Activated CD4-positive, alpha-beta T cell treated with anti-CD3 and anti-CD28 coated beads, Interleukin-2, Interleukin-6, amounts not matched to agents 100 ng/mL and 50 ng/mL, durations not matched to agents 16 hours and 8 hours (primary cell): Measurements from ENCODE around the gene CLN6.
A peak's percentile ranks its signal among the peaks of the same experiment; 100 is the strongest.
"Not testable (repeated sequence)": the region's sequence is repeated elsewhere in the genome, so short reads cannot be mapped to it uniquely, and the experiment has no call there.

Experiments
- DNase-seq: peaks from one replicate; pipeline ENCODE4 v3.0.0-alpha.2; 2020

The CLN6 gene

GRCh38 chr15:68221530-68222431 is 7.7 kb downstream of the CLN6 start:
- DNase-seq, result not testable (repeated sequence)

GRCh38 chr15:68220967-68221366 is 8.6 kb downstream of the CLN6 start:
- no peak for DNase-seq

GRCh38 chr15:68220489-68220888 is 9.0 kb downstream of the CLN6 start:
- DNase-seq, result no peak

DNA sequence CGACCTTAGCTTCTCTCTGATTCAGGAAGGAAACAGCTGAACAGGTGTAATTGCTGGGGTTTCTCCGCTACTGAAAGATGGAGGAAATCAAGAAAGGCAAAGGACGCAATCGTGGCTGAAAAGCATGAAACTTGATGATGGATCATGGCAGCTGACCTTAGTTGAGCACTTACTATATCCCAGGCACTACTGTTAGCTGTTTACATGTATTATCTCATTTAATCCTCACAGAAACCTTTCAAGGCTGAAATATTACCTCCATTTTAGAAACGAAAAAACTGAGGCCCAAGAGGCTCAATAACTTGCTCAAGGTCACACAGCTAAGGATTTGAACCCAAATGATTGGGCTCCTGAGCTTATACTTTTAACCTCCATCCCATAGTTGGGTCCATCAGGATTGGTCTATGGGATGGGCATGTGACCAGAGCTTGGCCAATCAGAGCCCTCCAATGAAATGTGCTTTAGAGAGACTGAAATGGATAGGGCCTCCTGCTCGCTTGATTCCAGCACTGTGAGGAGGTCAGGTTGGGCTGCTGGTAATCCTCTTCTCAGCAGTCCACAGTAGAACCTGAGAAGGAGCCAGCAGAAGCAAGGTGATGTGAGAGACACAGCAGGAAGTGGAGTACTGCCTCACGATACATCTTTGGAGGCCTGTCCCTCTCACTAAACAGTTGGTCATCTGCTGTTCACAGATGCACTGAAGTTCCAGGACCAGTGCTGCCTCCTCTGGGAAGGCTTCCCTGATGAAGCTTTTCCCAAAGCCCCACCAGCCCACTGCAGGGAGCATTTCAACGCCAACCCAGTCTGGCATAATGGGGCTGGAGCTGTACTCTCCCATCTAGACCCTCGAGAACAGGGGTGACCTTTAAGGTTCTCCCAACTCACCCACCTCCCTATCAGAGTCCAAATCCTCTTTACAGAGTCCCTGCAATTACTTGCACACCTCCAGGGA is 10.4 kb downstream of the CLN6 start:
- DNase-seq, result no peak

DNA sequence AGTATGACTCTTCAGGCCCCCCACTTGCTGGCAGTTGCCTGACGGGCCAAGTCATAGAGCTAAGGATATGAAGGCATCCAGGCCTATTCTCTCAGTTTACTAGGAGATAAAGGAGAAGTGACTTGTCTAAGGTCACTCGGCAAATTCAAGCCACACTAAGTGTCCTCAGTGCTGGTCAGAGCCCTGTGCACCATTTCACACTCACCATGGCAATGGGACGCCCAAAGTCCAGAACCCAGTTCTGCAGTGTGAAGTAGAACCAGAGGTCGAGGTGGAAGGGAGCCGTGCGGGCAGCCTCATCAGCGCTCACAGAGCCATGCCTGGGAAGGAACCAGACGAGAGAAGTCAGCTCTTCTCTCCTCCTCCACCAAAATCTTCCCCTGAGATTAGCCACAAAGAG is 11.2 kb downstream of the CLN6 start:
- no peak for DNase-seq

- no peak for DNase-seq
Observed at GRCh38 chr15:68217341-68217740, 12.2 kb downstream of the CLN6 start.

GRCh38 chr15:68214838-68215254 is 14.7 kb downstream of the CLN6 start:
- DNase-seq, result no peak

GRCh38 chr15:68213991-68214837 is 15.3 kb downstream of the CLN6 start:
- no peak for DNase-seq

- not testable (repeated sequence) for DNase-seq
Observed at GRCh38 chr15:68213491-68213845, 16.1 kb downstream of the CLN6 start.

- DNase-seq, result no peak
Observed at GRCh38 chr15:68211656-68212320, 17.7 kb downstream of the CLN6 start.

- DNase-seq, result peak; percentile 57
Observed at GRCh38 chr15:68210821-68211655, 18.5 kb downstream of the CLN6 start.

- no peak for DNase-seq
Observed at GRCh38 chr15:68210409-68210756, 19.1 kb downstream of the CLN6 start.

DNA sequence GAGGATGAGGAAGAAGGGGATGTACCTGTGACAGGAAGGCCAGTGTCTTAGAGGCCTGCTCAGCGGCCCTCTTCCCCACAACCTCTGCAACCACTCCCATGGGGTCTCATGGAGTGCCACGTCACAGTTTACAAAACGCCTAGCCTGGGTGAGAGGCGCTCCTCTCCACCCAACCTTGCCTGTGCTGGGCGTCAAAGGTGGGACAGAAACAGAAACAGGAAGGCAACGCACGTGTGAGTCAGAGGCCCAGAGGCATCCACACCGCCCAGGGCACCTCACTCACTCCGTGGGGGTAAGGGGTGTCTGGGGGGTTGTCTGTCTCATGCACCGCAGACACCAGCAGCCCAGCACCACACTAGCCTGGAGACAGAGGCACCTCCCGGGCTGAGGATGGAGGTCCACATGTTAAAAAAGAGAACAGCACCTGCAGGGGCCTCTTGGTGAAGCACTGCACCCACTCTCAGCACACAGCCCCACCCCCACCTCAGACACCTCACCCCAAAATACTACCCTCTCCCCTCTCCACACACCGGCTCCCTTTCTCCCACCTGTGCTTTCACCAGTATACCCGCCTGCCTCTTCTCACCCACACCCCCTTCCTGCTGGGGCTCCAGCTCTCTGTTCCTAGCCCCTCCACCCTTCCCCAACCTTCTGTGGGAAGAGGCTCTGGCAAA is 19.7 kb downstream of the CLN6 start:
- peak; percentile 39 for DNase-seq

GRCh38 chr15:68209272-68209671 is 20.3 kb downstream of the CLN6 start:
- no peak for DNase-seq

DNA sequence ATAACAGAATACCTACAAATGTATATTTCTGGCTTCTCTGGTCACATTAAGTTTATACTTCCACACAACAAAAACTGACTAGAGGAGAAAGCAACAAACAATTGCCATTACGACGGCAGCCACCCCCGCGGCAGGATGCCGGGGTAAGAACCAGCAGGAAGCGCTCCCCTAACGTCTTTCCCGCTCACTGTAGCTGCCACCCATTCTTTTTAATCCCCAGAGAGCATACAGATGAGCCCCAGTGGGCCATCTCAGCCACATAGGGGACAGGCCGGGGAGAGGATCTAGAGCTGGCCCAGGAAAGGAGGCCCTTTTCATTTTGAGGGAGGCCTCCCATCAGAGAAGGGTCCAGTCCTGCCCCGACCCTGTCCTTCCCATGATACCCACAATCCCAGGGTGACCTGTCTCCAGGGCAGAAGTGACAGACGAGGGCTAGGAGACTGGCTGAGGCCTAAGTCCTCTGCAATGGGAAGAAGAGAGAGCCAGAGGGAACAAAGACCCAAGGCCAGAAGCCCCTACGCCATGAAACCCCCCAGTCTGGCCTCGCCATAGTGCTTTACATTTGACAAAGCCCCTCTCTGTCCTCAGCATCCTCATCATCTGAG is 20.8 kb downstream of the CLN6 start:
- DNase-seq, result peak; percentile 27

DNA sequence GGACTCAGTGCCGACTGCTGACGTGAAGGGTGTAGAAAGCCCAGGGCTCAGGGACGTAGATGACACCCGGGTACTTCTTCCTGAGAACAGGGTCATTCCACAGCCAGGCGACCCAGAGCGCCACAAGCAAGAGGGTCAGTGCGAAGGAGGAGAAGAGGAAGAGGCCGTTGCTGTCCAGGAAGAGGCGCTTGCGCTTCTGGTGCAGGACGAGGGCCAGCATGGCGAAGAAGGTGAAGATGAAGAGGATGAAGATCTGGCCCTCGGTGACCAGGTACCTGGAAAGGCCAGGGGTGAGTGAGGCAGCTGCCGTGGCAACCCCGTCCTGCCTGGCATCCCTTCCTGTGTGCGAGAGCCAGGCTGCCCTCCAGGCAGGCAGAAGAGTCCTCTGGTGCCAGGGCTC is 21.4 kb downstream of the CLN6 start:
- no peak for DNase-seq

- no peak for DNase-seq
Observed at GRCh38 chr15:68207176-68207935, 22.2 kb downstream of the CLN6 start.

GRCh38 chr15:68206711-68207151 is 22.8 kb downstream of the CLN6 start:
- no peak for DNase-seq

DNA sequence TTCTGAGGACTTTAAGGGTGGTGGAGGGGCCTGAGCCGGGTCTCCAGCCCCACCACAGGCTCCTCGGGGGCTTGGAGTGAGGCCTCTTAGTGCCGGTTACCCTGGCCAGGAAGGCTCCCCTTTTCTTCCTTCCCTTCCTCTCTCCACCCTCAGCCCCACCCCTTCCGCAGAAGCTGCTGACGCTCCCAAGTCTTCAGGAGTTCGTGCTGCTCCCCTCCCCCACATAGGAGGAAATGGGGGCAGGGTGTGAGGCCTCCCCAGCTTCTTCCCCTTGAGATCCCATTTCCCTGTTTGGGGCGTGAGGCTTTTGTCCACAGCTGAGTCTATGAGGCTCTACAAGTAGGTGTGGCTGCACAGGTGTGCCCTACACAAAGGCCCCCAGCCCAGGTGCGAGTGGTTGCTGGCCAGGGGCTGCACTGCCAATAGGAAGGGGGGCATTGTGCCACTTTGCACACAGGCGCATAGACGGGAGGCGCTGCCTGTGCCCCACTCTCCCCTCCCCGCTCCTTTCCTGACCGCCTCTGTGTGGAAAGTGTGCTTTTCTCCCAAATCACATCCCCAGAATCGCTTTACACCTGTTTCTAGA is 23.5 kb downstream of the CLN6 start:
- DNase-seq, result peak; percentile 41
